C4-2B (cell line): ENCODE data around the gene CCSER1.

Experiments
- CTCF ChIP-seq: fragments of 450-650 bp; conservative IDR thresholded peaks from 2 replicates; pipeline ENCODE4 v1.5.1; 2017; ENCODE audit warnings: mild to moderate bottlenecking
- ZFX ChIP-seq: fragments of 450-650 bp; IDR thresholded peaks from 2 replicates; pipeline ENCODE4 v1.6.1; 2017

DNA sequence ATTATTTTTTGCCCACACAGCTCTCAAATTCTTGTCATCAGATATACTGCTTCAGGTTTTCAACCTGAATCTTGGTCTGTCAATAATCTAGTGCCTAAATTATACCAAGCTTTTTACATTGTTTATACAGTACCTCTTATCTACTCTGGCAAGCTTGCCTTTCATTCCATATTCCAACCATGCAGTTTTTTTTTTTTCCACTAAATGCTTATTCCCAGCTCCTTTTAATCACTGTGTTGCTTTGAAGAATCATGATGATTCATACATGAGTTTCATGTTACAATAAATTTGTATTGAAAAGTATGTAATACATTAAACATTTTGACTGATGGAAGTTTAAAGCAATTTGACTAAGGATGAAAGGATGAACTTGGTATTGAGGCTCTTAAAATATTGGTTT is 949.0 kb downstream of the CCSER1 start:
- TF ChIP-seq CTCF (no peak), ZFX (no peak)
